Activated gamma-delta T cell treated with anti-CD3 and anti-CD28 coated beads, Interleukin-2, amount 50 U/mL, for 16 hours (primary cell): ENCODE data around the gene METTL6.
"Not testable (repeated sequence)": the region's sequence is repeated elsewhere in the genome, so short reads cannot be mapped to it uniquely, and the experiment has no call there.

Experiments used
- DNase-seq: peaks from one replicate; pipeline ENCODE4 v3.0.0-alpha.2; 2020; ENCODE audit warnings: low read depth

Gene METTL6

GRCh38 chr3:15403495-15403894, 23.8 kb downstream of the METTL6 start:
- no peak for DNase-seq

GRCh38 chr3:15401936-15402335, 25.4 kb downstream of the METTL6 start:
- no peak for DNase-seq

GRCh38 chr3:15399970-15400369, 27.4 kb downstream of the METTL6 start:
- DNase-seq = no peak

GRCh38 chr3:15398731-15399133, 28.6 kb downstream of the METTL6 start:
- DNase-seq = not testable (repeated sequence)

GRCh38 chr3:15393252-15393651, 34.1 kb downstream of the METTL6 start:
- not testable (repeated sequence) for DNase-seq

- DNase-seq = no peak
Observed at GRCh38 chr3:15391007-15391406, 36.3 kb downstream of the METTL6 start.

GRCh38 chr3:15390460-15390859, 36.9 kb downstream of the METTL6 start:
- no peak for DNase-seq

GRCh38 chr3:15388335-15388734, 39.0 kb downstream of the METTL6 start:
- not testable (repeated sequence) for DNase-seq

GRCh38 chr3:15387735-15388134, 39.6 kb downstream of the METTL6 start:
- no peak for DNase-seq

GRCh38 chr3:15387171-15387581, 40.2 kb downstream of the METTL6 start:
- DNase-seq = no peak

- not testable (repeated sequence) for DNase-seq
Observed at GRCh38 chr3:15386654-15386955, 40.7 kb downstream of the METTL6 start.

GRCh38 chr3:15385901-15386653, 41.3 kb downstream of the METTL6 start:
- DNase-seq = no peak

- not testable (repeated sequence) for DNase-seq
Observed at GRCh38 chr3:15385238-15385695, 42.1 kb downstream of the METTL6 start.

GRCh38 chr3:15384510-15385237, 42.7 kb downstream of the METTL6 start:
- no peak for DNase-seq

GRCh38 chr3:15382405-15382923, 44.9 kb downstream of the METTL6 start:
- DNase-seq = no peak

- DNase-seq = no peak
Observed at GRCh38 chr3:15380980-15381890, 46.1 kb downstream of the METTL6 start.

GRCh38 chr3:15377961-15378791, 49.2 kb downstream of the METTL6 start:
- peak; percentile 92 for DNase-seq

GRCh38 chr3:15375461-15376000, 51.8 kb downstream of the METTL6 start:
- DNase-seq = no peak

GRCh38 chr3:15372918-15373317, 54.4 kb downstream of the METTL6 start:
- no peak for DNase-seq

GRCh38 chr3:15368561-15369135, 58.7 kb downstream of the METTL6 start:
- DNase-seq = no peak

- DNase-seq = no peak
Observed at GRCh38 chr3:15367059-15367458, 60.3 kb downstream of the METTL6 start.
